ENCODE results near the gene SYTL1. TPM values are rescaled to one million over a fixed set of nuclear protein-coding genes. Genes with fewer than 3 reads are reported as not detected.
A peak's percentile ranks its signal among the peaks of the same experiment; 100 is the strongest.
"Not testable (repeated sequence)": the region's sequence is repeated elsewhere in the genome, so short reads cannot be mapped to it uniquely, and the experiment has no call there.

Gene SYTL1
- total RNA-seq, 1 donor from 2014 or later: under 0.01 TPM

- no peak for DNase-seq (ENCODE audit: low read depth, low spot score)
These were observed 41.8 kb downstream of the SYTL1 start for GRCh38 chr1:27383661-27384060.

DNA sequence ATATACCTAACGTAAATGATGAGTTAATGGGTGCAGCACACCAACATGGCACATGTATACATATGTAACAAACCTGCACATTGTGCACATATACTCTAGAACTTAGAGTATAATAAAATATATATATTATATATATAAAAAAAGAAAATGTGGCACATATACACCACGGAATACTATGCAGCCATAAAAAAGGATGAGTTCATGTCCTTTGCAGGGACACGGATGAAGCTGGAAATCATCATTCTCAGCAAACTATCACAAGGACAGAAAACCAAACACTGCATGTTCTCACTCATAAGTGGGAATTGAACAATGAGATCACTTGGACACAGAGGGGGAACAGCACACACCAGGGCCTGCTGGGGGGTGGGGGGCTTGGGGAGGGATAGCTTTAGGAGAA is 43.0 kb downstream of the SYTL1 start:
- not testable (repeated sequence) for DNase-seq (ENCODE audit: low read depth, low spot score)

DNA sequence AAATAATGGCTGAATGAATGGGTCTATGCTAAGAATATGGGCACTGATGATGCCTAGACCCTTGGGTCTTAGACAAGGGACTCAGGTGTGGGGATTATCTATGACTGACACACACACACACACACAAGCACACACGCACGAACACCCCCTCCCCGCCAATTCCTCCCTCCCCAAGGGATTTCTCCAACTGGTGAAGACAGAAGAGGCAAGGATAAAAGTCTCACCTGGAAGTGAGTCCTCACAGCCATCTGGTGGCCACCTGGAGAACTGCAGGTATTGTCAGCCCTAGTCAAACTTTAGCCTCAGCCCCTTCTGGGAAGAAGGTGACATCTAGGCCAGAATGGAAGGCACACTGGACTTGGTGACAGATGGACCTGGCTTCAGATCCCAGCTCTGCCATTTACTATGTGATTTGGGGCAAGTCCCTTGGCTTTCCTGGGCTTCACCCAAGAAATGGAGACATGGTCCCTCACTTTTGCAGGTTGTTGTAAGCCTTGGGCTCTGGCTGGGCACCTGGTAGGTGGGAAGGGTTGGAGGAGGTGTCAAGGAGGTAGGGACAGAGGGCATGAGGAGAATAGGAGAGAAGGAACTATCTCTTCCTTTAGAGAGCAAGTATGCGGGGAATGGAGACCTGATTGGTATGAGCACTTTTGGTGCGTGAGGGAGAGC is 46.6 kb downstream of the SYTL1 start:
- no peak for DNase-seq (ENCODE audit: low read depth, low spot score)

DNA sequence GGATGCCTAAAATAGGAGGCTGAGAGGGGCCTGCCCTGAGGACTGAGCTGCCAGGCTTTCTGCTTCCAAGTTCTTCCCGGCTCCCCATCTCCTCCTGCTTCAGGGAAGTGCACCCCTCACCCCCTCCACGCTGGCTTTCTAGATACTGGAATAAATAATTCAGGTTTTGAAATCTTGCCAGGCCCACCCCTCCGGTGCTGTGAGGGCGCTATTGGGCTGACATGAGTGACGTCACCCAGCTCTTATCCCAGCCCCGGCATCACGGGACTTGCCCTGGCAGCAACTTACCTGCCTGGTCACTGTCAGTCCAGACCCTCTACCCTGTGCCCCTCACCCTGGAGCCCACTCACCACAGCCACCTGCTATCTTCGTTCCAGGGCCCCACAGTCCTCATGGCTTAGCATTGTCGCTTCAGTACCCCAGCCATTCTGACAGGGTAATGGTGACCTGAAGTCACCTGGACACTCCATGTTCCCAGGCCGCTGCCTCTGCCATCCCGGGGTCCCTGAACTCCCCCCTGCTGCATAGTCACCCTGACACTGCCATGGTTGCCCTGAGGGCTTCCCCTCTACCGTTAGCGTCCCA is 49.8 kb downstream of the SYTL1 start:
- no peak for DNase-seq (ENCODE audit: low read depth, low spot score)

GRCh38 chr1:27392096-27392777 is 50.4 kb downstream of the SYTL1 start, which contains the start of gene GPR3:
GPR3 (plus strand) TSS chr1:27392622; CDS start chr1:27393799, 1,177 bp downstream.
- DNase-seq (ENCODE audit: low read depth, low spot score): peak; percentile 56

GRCh38 chr1:27392778-27393635 is 51.2 kb downstream of the SYTL1 start:
- no peak for DNase-seq (ENCODE audit: low read depth, low spot score)

DNA sequence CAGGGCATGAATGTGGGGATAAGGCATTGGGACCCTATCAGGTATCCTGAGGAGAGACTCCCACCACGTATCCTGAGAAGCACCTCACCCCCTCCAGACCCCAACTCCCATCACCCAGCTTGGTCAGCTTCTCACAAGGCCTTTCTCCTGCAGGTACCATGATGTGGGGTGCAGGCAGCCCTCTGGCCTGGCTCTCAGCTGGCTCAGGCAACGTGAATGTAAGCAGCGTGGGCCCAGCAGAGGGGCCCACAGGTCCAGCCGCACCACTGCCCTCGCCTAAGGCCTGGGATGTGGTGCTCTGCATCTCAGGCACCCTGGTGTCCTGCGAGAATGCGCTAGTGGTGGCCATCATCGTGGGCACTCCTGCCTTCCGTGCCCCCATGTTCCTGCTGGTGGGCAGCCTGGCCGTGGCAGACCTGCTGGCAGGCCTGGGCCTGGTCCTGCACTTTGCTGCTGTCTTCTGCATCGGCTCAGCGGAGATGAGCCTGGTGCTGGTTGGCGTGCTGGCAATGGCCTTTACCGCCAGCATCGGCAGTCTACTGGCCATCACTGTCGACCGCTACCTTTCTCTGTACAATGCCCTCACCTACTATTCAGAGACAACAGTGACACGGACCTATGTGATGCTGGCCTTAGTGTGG is 51.9 kb downstream of the SYTL1 start:
- no peak for DNase-seq (ENCODE audit: low read depth, low spot score)

GRCh38 chr1:27394282-27394658 is 52.4 kb downstream of the SYTL1 start:
- no peak for DNase-seq (ENCODE audit: low read depth, low spot score)

- no peak for DNase-seq (ENCODE audit: low read depth, low spot score)
These were observed 53.1 kb downstream of the SYTL1 start for GRCh38 chr1:27394925-27395324.

DNA sequence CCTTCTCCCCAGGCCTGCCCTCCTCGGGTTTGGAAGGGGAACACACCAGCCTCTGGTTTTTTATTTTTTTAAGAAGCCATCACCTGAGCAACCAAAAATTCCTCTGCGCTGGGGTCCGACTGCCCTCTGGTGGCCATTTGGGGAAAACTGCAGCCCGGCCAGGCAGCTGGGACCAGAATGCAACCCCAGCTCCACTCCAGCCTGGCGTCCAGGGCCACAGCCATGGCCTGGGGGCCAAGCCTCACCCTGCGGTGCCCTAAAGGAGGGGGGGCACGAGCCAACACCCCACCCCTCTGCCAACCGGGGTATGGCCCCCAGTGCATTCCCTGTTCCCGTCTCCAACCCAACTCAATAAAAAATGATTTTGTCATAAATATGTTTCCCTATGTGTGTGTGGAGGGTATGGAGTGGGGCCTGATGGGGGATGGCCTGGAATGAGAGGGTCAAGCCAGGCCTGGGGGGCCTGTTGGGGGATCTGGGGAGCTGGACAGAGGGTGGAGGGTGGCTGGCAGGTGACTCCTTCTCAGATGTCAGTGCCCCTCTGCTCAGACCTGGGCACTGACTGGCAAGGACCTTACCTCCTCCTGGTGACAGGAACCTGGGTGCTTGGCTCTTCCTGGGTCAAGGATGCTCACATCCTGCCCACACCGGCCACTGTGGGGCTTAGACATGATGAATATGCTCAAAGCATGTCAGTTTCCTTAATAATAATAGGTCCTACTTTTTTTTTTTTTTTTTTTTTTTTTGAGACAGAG is 53.8 kb downstream of the SYTL1 start:
- no peak for DNase-seq (ENCODE audit: low read depth, low spot score)

DNA sequence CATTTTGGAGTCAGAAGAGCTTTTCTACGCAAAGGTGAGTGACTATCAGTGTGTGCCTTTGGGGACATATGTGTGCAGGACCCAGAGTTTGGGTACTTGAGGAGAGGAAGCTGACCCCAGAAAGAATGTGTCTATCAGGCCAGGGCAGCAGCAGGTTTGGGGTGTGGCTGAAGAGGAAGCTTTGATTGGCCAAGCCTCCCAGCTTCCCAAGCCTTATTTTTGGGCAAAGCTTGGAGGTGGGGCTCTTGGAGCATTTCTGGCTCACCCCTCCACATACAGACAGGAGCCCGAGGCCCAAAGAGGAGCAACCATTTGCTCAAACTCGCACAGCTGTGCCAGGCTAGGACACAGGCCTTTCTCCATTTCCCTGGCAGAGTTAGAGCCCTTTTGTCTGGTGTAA is 55.3 kb downstream of the SYTL1 start:
- no peak for DNase-seq (ENCODE audit: low read depth, low spot score)

- DNase-seq (ENCODE audit: low read depth, low spot score): no peak
These were observed 55.9 kb downstream of the SYTL1 start for GRCh38 chr1:27397749-27398148.

DNA sequence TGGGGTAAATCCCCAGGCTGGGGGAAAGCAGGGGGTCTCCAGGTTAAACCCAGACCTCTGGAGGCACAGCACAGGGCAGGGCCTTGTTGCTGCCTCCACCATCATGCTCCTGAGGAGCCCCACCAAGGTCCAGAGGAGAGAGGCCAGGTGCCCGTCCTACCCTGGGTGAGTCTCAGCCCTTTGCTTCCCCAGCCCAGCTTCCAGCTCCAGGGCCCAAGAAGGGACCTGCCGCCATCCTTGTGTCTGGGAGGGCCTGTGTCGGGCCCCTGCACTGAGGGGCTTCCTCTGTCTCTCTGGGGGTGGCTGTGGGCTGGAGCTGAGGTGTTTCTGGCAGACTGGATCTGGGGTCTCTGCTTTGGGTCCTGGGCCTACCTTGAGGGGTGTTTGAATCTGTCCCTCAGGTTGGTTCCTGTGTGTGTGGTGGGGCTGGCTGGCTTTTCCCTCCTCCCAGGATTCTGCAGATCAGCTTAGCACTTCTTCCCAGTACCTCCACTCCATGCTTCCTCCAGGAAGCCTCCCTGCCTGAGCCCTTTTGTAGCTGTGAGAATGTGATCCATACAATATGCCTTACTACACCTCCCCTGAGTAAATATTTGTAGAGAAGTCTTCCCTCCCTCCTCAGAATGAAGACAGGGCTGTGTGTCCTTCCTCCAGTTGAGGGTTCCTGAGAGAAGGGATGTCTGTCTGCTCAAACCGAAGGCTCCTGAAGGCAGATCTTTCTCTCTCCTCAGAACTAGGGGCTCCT is 56.8 kb downstream of the SYTL1 start:
- DNase-seq (ENCODE audit: low read depth, low spot score): no peak

GRCh38 chr1:27399251-27400025 is 57.6 kb downstream of the SYTL1 start:
- no peak for DNase-seq (ENCODE audit: low read depth, low spot score)

DNA sequence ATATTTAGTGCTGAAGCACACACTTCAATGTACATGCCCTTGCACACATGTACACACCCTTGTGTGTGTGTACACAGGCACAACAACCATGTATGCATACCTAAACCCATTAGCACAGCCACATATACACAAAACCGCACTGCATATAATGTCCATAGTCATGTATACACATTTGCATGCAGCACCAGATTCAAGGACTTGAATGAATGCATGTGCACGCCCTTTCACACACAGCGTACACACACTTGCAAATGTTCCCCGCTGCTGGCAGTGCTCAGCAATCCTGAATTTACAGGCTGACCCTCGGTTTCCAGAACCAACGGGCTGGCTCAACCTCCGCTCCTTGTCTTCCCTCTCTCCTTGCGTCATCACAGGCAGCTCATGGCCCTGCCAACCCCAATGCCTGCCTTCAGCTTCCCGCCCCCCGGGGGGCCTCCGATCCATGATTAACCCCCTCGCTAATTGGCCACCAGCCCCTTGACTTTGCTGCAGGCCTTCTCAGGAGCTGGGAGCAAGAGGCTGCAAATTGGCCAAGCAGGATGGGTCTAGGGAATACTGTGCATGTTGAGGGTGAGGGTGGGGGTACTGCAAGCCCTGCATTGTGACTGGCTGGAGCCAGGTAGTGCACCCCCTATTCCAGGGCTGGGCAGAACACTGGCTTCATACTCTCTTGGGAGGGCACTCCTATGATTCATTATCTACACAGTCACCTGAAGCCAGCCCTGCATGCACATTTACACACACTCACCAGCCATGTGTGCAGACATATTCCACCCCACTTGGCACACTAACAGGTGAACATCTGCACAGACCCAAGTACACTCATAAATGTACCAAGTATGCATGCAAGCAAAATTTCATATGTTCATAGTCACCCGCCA is 58.5 kb downstream of the SYTL1 start:
- no peak for DNase-seq (ENCODE audit: low read depth, low spot score)

GRCh38 chr1:27400963-27401341 is 59.1 kb downstream of the SYTL1 start:
- no peak for DNase-seq (ENCODE audit: low read depth, low spot score)

DNA sequence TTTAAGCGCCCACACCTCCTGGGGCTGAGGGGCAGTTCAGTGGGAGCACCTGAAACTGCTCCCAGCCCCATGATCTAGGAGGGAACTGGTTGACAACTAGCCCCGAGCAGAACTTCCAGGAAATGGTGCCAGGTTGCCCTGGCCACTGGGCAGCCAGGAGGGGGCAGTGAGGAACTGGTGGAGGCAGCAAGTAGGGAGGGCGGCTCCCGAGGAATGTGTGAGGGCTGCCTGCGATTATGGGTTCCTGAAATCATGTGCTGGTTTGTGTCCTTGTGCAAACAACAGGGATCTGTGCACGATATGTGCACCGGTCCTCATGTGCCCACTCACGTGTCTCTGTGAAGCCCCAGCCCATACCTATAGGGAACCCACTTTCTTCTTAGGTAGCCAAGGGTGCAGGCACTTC is 60.5 kb downstream of the SYTL1 start:
- DNase-seq (ENCODE audit: low read depth, low spot score): peak; percentile 47

GRCh38 chr1:27403065-27403726 is 61.4 kb downstream of the SYTL1 start:
- DNase-seq (ENCODE audit: low read depth, low spot score): no peak

Data from pulmonary artery endothelial cell (primary cell).